HL-60 (cell line): ENCODE measurements around the gene CDNF.

Source experiments
- CTCF ChIP-seq: IDR thresholded peaks from one replicate; pipeline ENCODE4 v1.5.1; 2011; ENCODE audit warnings: low read length, control low read depth, inconsistent platforms; ENCODE audit not compliant: insufficient read depth
- GABPA ChIP-seq: IDR thresholded peaks from 2 replicates; pipeline ENCODE4 v1.6.1; 2012; ENCODE audit warnings: low read depth
- POLR2AphosphoS5 ChIP-seq: IDR thresholded peaks from 2 replicates; pipeline ENCODE4 v1.6.1; 2012; ENCODE audit warnings: low read depth

- TF ChIP-seq CTCF (no peak), GABPA (no peak), POLR2AphosphoS5 (no peak)
These were observed 53.3 kb downstream of the CDNF start for GRCh38 chr10:14784459-14785055.
